HG02642 (cell line): Measurements from ENCODE around the gene EGLN3.
"Not testable (repeated sequence)": the region's sequence is repeated elsewhere in the genome, so short reads cannot be mapped to it uniquely, and the experiment has no call there.

Source experiments
- ATAC-seq: cut with Tn5 transposase; IDR thresholded peaks from one replicate; pipeline ENCODE4 v1.9.1; 2021; ENCODE audit warnings: mild to moderate bottlenecking; ENCODE audit not compliant: unreplicated experiment, poor library complexity

EGLN3 gene

DNA sequence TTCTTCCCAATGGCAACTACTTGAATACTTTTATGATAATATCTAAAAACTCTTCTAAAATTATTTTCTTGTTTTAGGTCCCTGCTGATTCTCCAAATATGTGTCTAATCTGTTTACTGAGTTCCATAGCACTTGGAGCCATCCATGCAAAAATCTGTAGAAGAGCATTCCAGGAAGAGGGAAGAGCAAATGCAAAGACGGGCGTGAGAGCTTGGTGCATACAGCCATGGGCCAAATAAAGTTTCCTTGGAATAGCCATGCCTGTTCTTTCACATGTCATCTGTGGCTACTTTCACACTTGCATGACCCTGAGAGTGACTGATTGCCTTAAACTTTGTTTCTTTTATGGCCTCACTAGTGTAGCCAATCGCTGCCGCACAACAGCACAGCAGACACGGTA lies 13.0 kb upstream of the EGLN3 start:
- no peak for ATAC-seq

DNA sequence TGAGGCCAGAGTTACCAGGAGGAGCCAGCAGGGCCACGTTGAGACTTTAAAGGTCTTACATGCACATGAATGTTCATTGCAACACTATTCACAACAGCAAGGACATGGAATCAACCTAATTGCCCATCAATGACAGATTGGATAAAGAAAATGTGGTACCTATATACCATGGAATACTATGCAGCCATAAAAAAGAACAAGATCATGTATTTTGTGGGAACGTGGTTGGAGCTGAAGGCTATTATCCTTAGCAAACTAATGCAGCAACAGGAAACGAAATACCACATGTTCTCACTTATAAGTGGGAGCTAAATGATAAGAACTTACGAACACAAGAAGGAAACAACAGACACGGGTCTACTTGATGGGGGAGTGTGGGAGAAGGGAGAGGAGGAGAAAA lies 11.6 kb upstream of the EGLN3 start:
- ATAC-seq: not testable (repeated sequence)

DNA sequence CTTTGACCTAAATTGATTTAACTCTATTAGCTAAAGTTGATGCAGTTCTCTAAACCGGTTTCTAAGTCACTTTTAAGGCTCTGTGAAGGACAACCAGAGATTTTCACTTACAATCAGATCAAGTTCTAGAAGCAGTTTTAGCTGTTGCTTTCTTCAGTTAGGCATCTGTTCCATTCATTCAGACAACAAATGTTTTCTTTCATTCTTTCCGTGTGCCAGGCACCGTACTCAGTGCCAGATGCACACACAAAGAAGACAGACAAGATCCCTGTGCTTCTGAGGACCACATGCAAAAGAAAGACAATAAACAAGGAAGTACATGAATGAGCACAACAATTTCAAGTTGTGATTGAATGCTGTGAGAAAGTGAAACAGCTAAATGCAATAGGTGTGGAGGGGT lies 11.1 kb upstream of the EGLN3 start:
- ATAC-seq: no peak

DNA sequence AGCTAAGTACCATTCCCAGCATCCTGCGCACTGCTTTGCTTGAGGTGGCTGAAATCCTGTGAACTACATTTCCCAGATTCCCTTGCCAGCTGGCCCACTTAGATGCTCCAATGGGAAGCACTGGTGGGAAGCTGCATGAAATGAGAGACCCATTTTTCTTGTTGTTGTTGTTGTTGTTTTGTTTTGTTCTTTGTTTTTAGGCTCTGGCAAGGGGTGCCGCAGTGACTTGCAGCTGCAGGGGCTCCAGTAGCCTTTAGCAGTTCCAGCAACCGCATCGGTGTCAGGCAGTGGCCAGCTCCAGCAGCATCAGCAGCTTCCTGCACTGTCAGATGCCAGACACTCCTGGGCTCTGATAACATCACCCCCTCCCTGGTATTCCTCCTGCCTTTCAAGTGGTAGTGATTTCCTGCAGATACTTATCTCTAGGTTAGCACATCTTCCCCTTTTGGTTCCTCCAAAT lies 8.8 kb upstream of the EGLN3 start:
- ATAC-seq: no peak

DNA sequence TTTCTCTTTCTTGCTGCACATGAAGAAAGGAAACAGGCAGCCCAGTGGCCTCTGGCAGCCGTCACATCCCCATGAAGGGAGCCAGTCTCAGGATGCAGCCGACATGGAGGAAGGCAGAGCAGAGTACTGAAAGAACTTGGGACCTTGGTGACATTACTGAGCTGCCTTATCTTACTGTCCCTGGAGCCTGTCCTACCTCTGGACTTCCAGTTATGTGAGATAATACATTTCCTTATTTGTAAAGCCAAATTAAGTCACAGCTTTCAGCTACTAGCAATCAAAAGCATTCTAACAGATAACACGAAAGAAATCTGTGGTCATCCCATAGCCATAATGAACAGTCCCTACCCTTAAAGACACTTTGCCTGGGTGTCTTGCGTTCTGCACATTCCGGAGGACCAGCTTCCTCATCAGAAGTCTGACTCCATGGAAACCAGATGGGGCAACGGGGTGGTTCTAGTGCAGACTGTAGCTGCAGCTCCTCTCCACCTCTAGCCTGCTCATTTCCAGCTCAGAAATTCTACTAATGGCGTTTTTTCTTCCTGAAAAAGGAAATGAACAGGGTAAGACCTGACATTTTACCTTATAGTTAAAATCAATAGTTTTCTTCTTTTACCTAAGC lies 7.8 kb upstream of the EGLN3 start:
- ATAC-seq: no peak

DNA sequence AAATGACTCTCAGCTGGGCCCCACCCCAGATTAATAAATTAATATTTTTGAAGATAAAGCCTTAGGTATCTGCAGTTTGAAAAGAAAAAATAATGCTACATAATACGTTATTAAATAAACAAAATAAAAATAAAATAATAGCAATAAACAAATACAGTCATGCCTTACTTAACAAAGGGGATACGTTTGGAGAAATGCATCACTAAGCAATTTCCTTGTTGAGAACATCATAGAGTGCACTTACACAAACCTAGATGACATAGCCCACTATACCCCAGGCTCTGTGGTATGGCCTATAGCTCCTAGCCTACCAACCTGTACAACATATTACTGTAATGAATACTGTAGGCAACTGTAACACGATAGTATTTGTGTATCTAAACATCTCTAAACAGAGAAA lies 7.1 kb upstream of the EGLN3 start:
- ATAC-seq: no peak

DNA sequence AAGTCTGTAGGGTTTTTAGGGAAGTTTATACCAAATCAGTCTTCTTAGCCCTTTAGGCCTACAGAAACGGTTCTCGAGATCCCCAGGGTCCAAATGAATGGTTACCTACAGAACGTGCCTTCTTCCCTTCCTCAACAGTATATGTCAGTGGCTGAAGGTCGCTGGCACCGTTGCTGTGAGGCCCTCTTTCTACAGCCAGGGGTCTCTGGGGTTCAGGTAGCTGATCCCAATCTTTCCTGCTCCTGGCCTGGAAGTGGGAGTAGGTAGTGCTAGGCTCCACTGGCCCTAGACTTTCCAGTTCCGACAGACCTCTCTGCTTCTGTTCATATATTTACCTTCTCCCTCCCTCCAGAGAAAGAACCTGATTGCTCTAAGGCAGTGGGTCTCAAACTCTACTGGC lies 6.4 kb upstream of the EGLN3 start:
- no peak for ATAC-seq

DNA sequence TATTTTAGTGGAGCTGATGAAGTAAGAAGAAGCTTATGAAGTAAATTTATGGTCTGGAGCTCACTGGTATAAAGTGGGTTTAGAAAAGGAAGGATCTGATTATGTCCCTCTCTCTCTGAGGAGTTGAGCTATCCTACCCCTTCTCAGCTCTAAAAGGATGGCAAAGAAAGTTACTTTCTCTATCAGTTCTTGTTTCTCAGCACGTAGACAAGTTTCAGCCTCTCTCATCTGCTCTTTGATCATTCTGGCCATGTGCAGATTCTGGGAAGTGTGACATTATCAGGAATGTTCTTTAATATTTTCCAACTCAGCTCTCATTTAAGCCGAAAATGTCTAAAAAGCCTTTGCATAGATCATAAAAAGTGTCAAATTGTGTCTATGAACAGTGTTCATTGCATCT lies 5.8 kb upstream of the EGLN3 start:
- ATAC-seq: peak; percentile 59

DNA sequence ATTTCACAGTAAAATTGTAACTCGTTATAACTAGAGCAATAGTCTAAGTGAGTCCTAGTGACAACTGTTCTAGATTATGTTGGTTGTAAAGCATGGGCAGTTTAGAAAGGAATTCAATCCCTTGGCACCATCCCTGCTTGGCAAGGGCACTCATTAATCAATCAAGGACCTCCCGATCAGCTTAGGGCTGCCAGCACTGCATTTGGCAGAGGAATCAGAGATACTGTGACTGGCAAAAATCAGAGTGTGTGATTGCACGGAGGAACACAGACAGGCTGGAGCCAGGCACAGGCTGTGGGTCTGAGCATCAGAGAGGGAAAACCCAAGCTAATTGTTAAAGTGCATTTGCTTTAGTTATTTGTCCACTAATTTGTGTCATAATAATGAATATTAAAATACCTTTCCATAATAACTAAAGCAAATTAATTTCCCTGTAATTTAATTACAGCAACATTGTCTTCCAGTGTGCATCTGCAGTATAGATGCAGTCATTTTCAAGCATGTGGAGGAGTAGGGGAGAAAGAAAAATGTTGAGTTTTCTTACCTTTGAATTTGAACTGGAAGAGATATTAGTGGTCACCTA lies 3.2 kb upstream of the EGLN3 start:
- ATAC-seq: no peak

DNA sequence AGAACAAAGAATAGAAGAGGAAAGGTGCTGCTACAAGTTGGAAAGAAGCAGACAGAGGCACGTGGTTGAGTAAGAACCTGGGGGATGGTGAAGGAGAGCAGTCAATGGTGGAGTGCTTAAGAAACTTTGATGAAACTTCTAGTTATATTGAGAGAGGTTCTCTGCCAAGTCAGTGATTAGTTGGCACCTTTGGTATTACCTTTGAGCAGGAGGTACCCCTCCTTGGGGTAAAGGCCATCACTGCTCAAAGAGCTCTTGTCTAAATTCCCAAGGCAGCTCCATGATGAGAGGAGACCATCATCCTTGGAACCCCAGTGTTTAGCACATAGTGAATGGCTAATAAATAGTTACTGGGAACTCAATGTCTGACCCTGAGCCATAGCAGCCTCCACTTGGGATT lies 1.7 kb upstream of the EGLN3 start:
- no peak for ATAC-seq

DNA sequence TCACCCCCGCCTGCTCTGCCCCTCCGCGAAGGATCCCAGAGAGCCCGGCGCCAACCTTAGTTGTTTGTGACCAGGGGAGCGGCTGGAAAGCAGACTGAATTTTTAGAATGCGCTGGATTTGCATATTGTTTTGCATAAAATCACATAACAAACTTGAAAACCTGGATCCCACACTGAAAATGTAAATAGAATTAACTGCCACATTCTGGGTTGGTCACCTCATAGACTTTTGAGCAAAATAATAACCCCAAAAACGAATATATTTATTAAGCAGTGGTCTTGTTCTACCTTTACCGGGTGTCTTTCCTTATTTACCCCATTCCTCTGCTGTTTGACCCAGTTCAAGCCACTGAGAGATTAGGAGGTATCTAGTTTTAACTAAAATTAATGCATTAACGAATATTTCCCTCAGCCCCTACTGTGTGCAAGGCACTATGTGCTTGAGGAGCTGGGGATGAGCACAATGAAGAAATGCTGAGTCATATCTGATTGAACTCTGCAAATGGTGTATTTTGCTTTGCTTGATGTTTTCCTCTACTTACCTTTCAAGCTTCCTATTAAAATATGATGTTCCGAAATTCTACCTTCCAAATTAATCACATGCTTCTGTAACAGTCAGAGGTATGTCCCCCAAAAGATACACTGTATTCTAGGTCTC lies 438 bp upstream of the EGLN3 start:
- no peak for ATAC-seq

DNA sequence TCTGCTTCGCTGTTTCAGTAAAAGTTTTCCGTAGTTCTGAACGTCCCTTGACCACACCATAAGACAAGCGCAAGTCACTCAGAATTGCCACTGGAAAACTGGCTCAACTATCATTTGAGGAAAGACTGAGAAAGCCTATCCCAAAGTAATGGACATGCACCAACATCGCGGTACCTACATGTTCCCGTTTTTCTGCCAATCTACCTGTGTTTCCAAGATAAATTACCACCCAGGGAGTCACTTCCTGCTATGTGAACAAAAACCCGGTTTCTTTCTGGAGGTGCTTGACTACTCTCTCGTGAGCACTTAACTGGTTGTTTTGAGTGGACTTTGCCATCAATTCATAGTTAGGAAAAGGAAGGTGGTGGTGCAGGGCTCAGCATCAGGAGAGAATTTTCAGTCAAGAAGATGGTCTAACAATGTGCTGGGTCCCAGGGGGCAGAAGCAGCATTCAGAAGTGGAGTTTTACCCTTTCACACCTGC lies 1.4 kb downstream of the EGLN3 start:
- ATAC-seq: no peak

DNA sequence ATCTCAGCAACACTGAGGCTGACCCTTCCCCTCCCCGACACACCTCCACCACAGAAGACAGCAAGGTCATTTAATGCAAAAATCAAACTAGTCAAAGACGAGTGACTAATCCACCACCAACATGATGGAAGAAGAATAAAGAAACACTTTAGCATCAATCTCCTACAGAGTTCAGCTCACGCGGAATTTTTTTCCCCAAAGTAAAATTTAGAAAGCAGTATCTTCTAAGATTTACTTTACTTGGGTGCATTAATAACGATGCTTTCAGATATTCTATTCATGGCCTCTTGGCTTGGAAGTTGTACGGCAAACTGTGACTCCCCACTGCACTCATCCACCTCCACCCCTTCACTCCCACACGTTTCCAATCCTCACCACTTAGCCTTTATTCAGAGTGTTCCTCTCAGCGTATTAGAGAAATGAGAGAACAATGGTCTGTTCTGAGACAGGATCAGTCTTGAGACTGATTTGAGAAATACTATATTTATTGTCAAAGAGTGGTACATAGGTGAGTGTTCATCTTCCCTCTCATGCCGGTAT lies 1.9 kb downstream of the EGLN3 start:
- no peak for ATAC-seq

DNA sequence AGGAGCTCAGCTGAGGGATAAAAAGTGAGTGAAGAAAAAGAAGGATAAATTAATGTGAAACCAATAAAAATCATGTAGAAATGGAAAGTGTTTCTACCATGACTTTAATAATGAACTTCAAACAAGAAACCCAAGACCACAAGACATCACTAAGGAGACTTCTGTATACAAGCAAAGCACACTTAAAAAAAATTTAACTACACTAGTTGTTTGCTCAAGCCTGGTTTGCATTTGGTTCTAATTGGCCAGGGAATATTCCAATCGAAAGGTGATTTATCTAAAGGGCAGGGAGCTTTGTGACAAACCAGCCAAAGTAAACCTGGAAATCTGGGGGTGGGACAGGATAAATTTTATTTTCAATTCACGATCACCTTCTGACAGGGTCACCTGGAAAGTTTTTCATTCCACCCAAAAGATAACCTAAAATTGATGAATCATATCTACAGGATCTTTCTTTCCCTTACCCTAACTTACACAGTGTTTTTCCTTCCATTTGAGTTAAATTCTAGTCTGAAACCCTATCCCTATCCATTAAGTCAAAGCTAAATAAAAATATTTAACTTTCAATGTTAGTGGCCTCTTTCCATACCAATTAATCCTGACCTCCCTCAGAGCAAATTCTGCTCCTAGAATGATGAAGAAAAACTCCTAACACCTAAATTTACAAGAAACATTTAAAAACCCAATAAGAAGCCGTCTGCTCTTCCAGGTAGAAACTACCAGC lies 2.6 kb downstream of the EGLN3 start:
- no peak for ATAC-seq

DNA sequence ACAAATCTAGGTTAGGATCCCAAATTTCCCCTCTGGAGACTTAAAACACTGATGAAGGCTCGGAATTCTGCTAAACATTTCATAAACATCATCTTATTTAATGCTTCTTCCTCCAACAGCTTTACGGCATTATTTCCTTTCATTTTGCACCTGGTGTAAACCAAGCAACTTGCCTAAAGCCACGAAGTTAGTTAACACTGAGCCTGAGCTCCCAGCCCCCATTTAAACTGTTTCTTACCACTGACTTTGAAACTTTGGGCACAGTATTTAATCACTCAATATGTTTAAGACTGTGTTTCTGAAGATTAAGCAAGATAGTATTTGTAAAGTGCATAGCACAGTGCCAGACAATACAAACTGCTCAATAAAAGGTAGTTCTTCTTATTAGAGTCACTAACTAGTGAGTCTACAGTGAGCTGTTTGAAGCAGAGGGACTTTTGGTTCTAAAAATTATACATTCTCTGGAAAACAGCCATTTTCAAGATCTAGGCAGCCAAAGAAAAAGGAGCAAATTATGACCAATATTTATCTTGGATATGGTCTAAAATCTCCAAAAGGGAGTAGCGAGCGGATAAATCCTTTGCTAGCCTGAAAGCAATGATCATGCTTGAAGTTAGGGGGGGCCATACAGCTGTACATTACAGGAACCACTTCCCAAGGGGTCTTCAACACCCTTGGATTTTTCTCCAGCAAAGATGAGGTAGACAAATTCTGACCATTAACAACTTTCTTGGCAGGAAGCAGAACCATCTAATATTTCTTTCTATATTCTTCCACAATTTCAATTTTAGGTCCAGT lies 4.0 kb downstream of the EGLN3 start:
- no peak for ATAC-seq

DNA sequence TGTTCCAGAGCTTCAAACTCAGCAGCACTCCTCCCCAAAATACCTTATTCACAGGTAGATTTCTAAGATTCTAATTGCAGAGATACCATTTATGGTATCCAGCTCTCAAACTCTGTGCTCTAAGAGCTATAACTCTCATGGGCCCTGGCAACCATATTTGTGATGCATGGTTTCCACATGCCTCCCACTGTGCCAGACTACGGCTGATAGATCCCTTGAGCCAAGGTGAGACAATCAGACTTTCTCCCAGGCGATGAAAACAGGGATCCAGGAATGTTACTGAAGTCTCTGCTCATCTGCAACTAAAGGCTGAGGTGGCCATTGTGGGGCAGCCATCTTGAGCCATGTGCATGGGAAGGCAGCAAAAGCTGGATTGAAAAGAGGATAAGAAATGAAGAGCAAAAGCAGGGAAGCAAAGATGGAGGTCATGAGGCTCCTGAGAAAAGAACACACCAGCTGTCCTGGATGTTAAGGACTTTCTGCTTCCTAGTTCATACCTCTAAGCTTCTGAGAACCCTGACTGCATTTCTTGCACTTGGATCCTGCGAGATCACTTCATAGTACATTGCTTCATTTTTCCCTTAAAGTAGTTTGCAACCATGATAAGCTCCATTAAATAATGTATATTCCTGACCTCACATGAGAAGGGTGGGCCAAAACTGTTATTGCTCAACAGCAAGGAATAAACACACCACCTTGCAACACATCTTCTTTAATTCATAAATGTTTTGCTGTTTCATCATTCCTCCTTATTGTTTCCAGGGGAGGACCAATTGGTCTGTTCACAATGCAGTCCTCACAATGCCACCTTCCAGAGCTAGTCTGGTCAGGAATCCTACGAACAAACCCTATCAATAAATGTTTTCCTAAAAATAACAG lies 5.4 kb downstream of the EGLN3 start:
- ATAC-seq: no peak

DNA sequence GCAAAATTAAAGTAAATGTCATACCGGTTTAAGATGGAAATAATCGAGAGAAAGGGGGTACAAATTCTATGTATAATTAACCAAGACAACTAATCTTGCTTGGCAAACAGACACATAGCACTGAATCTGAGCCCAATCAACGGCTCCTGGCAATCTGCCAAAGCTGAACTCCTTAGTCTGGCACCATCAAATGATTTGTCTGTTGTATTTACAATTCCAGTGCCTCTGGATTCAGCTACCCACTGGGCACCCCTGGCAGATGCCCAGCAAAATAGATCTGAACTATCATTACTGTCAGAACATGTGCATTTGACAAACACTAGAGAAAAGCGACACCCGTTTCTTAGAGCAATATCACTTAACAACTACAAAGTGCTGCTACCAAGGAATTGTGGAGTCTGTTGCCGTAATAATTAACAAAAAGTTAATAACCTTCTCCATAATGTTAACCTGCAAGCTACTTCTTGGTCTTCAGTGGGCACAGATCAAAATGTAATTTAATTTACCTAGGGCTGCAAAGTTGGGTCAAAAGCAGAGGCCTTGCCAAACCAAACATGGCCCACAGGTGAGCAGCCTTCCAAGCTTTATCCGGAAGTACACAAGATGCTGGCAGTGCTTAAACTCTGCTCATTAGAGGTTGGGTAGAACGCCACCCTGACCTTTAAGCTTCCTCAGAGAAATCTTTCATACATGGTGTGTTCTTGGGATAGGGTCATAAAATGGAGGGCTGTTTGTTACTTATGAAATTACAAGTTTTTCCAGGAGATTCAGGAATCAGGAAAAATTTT lies 7.6 kb downstream of the EGLN3 start:
- ATAC-seq: no peak

DNA sequence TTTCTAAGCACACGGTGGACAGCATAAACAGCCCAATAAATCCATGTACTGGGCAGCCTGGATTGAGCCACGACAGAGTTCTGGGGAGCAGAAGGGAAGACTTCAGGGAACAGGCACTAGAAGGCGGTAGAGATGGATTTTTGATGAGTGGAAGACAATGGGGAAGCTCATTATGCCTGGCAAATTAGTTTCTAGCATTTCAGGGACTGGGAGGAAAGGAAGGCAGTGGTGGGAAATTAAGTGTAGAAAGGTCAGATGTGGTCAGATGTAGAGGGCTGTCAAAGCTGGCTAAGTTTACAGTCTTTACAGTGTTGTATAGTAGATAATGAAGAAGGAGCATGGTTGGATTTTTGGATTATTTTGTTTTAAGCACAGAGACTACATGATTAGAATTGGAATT lies 9.2 kb downstream of the EGLN3 start:
- ATAC-seq: no peak
